AG04450 (cell line): ENCODE results near the gene SPDYE8. TPM values are rescaled to one million over a fixed set of nuclear protein-coding genes. Genes with fewer than 3 reads are reported as not detected.
"Not testable (repeated sequence)": the region's sequence is repeated elsewhere in the genome, so short reads cannot be mapped to it uniquely, and the experiment has no call there.

Experiments
- CTCF ChIA-PET: fragments of 300-600, 350-600 bp; formaldehyde crosslinking; extraction: SDS; loops from one replicate; lab custom pipeline; 2022; ENCODE audit warnings: antibody characterized with exemption, inconsistent platforms; lab: Charles Lee
- POLR2A ChIA-PET: fragments of 350-600 bp; formaldehyde crosslinking; extraction: SDS; loops from one replicate; lab custom pipeline; 2021; ENCODE audit warnings: antibody characterized with exemption, inconsistent platforms; lab: Yijun Ruan, JAX
- DNase-seq: peaks from one replicate; pipeline ENCODE4 v3.0.0-alpha.2; 2011; ENCODE audit warnings: low read depth, low spot score
- H3K27ac ChIP-seq: one replicate; pipeline ENCODE4 v1.5.1; 2012; ENCODE audit warnings: low read depth, low read length, control low read depth
- H3K27me3 ChIP-seq: one replicate; pipeline ENCODE4 v1.6.0; 2012; ENCODE audit warnings: low read length; ENCODE audit not compliant: control insufficient read depth, insufficient read depth
- H3K4me3 ChIP-seq: 2 replicates; pipeline ENCODE4 v1.5.1; 2011; ENCODE audit warnings: mild to moderate bottlenecking, low read depth, low read length, control low read depth
- H3K9me3 ChIP-seq: 2 replicates; pipeline ENCODE4 v1.5.1; 2012; ENCODE audit warnings: low read length; ENCODE audit not compliant: control insufficient read depth, insufficient read depth
- polyA minus RNA-seq: library from RNA; depleted of rRNA, polyadenylated mRNA; stranded (reverse); fragments of >200 nt; gene quantifications from 2 replicates; pipeline ENCODE4 v1.2.3, GENCODE V29; 2011; rRNA and poly(A)+ RNA removed
- polyA plus RNA-seq: library from polyadenylated mRNA; depleted of rRNA; stranded (reverse); fragments of >200 nt; gene quantifications from 2 replicates; pipeline ENCODE4 v1.2.3, GENCODE V29; 2011; rRNA removed

SPDYE8 gene, protein sequence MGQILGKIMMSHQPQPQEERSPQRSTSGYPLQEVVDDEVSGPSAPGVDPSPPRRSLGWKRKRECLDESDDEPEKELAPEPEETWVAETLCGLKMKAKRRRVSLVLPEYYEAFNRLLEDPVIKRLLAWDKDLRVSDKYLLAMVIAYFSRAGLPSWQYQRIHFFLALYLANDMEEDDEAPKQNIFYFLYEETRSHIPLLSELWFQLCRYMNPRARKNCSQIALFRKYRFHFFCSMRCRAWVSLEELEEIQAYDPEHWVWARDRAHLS
- polyA plus RNA-seq, result 0.10 TPM in 1 of 2 replicates, not detected in the other
- polyA minus RNA-seq, result not detected in 2 replicates

DNA sequence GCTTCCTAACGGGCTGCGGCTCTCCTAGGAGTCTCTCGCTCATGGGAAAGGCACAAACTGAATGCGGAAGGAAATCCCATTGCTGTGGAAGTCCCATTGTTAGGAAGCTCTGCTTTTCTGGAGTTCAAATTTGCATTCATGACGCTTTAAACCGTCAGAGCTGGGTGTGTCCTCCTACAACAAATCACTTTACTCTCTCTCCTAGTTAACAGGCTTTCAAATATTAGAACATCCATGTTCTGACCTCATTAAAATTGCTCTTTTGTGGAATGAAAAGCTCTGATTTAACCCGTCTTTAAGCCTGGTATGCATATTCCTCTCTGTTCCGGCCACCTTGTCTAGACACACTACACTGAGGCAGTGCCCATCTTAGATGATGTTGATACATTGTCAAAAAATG, at the start of gene SPDYE8:
SPDYE8 (minus strand) TSS at position 101 of the 400 bp plus-strand sequence. CDS start 1,800 bp downstream, outside the sequence.
- DNase-seq, POLR2A ChIA-PET, CTCF ChIA-PET, H3K9me3 ChIP-seq, H3K4me3 ChIP-seq, H3K27me3 ChIP-seq, H3K27ac ChIP-seq: not testable (repeated sequence)

DNA sequence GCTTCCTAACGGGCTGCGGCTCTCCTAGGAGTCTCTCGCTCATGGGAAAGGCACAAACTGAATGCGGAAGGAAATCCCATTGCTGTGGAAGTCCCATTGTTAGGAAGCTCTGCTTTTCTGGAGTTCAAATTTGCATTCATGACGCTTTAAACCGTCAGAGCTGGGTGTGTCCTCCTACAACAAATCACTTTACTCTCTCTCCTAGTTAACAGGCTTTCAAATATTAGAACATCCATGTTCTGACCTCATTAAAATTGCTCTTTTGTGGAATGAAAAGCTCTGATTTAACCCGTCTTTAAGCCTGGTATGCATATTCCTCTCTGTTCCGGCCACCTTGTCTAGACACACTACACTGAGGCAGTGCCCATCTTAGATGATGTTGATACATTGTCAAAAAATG, 28.2 kb upstream of the SPDYE8 start, which contains the start of gene SPDYE11:
SPDYE11 (minus strand) TSS at position 101 of the 400 bp plus-strand sequence. CDS start 1,800 bp downstream, outside the sequence.
- H3K4me3 ChIP-seq, DNase-seq, CTCF ChIA-PET, H3K9me3 ChIP-seq, H3K27me3 ChIP-seq, POLR2A ChIA-PET, H3K27ac ChIP-seq: not testable (repeated sequence)

DNA sequence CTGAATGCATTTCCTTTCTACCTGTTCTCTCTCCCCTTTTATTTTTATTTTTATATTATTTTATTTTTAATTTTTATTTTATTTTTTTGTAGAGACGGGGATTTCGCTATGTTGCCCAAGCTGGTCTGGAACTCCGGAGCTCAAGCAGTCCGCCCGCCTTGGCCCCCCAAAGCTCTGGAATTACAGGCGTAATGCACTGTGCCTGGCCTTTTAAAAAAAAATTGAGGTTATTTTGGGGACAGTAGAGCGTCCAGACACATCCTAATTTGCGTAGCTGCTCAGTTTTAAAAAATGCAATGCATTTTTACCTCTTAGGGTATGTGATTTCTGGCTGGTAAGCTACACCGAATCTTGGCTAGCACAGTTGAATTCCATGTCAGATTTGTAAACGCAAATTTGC, 23.1 kb downstream of the SPDYE8 start:
- H3K4me3 ChIP-seq, result peak overlapping the region; percentile 49
- POLR2A ChIA-PET, H3K27ac ChIP-seq, CTCF ChIA-PET, H3K9me3 ChIP-seq, DNase-seq, H3K27me3 ChIP-seq: not testable (repeated sequence)

DNA sequence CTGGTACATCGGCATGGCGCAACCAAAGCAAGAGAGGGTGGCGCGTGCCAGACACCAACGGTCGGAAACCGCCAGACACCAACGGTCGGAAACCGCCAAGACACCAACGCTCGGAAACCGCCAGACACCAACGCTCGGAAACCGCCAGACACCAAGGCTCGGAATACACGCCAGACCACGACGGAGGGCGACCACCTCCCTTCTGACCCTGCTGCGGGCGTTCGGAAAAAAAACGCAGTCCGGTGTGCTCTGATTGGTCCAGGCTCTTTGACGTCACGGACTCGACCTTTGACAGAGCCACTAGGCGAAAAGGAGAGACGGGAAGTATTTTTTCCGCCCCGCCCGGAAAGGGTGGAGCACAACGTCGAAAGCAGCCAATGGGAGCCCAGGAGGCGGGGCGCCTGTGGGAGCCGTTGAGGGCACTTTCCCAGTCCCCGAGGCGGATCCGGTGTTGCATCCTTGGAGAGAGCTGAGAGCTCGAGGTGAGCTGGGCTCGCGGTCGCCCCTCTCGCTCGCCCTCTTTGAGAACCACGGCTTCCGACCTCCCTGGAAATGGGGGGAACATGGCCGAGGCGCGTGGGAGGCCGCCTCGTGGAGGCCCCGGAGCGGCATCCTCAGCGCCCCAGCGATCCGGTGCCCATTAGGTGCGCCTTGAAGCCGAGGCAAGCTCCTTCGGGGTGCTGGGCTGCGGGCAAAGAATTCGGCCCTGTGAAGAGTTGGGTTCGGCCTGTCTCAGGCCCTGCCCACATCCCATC, 23.7 kb downstream of the SPDYE8 start:
- H3K9me3 ChIP-seq, CTCF ChIA-PET, H3K27me3 ChIP-seq, POLR2A ChIA-PET: not testable (repeated sequence)
- Histone ChIP-seq H3K27ac (peak overlapping the region; percentile 89), H3K4me3 (peak overlapping the region; percentile 66)
- peak; percentile 18 for DNase-seq

DNA sequence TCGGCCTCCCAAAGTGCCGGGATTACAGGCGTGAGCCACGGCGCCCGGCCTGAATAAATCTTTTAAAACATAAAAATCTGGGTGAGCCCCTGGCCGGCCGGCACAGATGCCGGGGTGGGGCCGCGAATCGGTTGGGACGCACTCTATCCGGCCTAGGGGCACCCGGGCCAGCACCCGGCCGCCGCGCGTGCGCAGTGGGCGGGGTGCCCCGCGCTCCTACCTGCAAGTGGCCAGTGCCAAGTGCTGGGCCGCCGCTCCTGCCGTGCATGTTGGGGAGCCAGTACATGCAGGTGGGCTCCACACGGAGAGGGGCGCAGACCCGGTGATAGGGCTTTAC, 24.2 kb downstream of the SPDYE8 start:
- H3K27me3 ChIP-seq, CTCF ChIA-PET, POLR2A ChIA-PET, DNase-seq, H3K9me3 ChIP-seq: not testable (repeated sequence)
- Histone ChIP-seq H3K27ac (peak overlapping the region; percentile 39), H3K4me3 (peak overlapping the region; percentile 66)

DNA sequence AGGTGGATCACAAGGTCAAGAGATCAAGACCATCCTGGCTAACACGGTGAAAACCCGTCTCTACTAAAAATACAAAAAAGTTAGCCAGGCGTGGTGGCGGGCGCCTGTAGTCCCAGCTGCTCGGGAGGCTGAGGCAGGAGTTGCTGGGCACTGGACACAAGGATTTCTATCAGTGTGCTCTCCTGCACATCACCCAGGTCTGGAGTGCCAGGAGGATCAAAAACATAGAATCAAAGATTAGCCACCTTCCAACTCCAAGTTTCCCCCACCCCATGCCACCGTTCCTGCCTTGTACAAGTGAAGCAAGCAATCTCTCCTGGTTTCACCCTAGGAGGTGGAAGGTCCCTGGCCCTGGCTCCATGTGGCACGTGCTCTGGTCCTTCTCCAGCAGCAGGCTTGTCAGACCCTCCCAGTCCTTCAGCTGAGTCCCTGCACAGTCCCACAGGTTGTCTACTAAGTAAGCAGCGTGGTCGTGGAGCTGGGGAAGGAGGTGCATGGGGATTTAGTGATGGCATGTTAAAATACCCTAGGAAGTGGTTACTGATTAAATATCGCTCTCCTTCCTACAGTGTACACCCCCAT, 31.6 kb downstream of the SPDYE8 start:
- DNase-seq, H3K9me3 ChIP-seq, CTCF ChIA-PET, H3K27me3 ChIP-seq, H3K4me3 ChIP-seq, POLR2A ChIA-PET, H3K27ac ChIP-seq: not testable (repeated sequence)

DNA sequence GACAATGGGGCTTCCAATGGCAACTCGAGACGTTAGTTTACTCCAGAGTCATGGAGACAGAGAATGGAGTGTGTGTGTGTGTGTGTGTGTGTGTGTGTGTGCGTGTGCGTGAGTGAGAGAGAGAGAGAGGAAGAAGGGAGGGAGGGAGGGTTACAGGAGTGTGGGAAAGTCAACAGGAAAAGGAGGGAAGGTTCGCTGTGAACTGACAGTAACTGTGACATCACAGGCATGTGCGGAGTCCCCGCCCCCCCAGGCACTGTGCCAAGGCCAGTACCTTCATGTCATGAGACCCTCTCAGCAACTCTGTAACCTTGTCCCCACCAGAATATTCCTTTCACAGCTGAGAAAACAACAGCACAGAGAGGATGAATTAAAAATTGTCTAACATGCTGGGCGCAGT, 32.1 kb downstream of the SPDYE8 start:
- H3K4me3 ChIP-seq, H3K27ac ChIP-seq, POLR2A ChIA-PET, CTCF ChIA-PET, DNase-seq, H3K27me3 ChIP-seq, H3K9me3 ChIP-seq: not testable (repeated sequence)

DNA sequence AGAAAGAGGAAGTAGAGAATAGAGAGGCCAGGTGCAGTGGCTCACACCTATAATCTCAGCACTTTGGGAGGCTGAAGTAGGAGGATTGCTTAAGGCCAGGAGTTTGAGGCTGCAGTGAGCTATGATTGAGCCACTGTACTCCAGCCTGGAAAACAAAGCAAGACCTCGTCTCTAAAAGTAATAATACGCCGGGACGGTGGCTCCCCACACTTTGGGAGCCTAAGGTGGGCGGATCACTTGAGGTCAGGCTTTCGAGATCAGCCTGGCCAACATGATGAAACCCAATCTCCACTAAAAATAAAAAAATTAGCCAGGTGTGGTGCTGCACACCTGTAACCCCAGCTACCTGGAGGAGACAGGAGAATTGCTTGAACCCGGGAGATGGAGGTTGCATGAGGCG, 34.1 kb downstream of the SPDYE8 start:
- H3K27ac ChIP-seq, H3K27me3 ChIP-seq, DNase-seq, CTCF ChIA-PET, POLR2A ChIA-PET, H3K9me3 ChIP-seq, H3K4me3 ChIP-seq: not testable (repeated sequence)

DNA sequence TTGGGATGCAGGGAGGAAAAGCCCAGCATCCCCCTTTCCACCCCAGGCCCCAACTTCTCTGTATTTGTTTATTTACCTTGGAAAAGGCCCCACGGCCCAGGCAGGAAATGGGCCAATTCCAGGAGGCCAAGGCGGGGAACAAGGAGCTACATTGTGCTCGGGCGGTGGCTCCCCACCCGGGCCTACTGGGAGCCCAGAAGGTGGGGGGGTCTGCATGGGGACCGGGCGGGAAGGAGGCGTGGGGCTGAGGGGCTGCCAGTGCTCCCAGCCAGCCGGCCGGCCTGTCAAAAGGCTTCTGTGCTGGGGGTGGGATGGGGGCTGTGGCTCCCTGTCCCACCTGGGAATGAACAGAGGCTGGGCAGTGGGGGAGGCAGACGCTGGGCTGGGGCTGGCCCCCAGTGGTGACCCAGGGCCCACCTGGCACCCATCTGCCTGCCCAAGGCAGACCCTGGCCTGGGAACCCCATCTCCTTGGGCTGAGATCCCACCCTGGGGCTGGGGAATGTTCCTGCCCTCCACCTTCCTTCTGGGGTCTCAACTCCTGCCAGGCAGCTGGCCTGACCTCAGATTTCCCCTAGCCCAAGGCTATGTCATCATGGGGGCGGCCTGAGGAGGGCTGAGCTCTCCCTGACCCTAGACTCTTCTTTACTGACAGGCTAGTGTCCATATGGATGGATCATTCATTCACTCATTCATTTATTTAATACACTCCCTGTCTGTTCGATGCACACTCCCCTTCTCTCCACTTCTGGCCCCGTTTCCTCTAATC, 39.2 kb downstream of the SPDYE8 start:
- CTCF ChIA-PET, result not testable (repeated sequence)

DNA sequence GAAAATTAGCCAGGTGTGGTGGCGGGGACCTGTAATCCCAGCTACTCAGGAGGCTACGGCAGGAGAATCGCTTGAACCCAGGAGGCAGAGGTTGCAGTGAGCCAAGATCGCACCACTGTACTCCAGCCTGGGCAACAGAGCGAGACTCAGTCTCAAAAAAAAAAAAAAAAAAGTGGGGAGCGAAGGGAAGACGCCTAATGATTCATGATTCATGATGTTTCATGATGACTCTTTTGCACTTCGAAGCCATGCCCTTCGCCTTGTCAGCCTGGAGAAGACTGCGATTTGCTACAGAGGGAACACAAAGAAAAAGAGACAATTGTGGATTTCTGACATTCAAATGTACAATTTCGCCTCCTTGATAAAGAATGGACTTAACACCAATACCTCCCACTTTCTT, 47.5 kb downstream of the SPDYE8 start:
- CTCF ChIA-PET, H3K4me3 ChIP-seq, H3K27ac ChIP-seq, H3K27me3 ChIP-seq, DNase-seq, H3K9me3 ChIP-seq, POLR2A ChIA-PET: not testable (repeated sequence)

More for the DNA sequence above, 39.2 kb downstream of the SPDYE8 start:
- H3K9me3 ChIP-seq, H3K27ac ChIP-seq, DNase-seq, POLR2A ChIA-PET, H3K4me3 ChIP-seq, H3K27me3 ChIP-seq: not testable (repeated sequence)

DNA sequence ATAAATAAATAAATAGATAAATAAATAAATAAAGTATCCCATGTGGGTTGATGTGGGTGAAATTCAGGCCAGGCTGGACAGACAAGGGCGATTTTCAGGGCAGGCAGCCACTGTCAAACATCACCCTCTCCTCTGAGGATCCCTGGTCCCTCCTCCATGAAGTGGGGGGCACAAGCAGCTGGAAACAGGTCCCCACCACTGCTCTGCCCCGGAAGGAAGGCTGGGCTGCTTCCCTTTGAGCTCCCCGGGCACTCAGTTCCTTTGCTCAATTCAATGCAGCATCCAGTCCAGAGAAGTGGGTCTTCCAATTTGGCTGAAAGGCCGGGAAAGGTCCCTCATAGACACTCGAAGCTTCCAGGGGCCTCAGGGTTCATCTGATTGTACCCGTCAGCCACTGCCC, 49.2 kb downstream of the SPDYE8 start:
- H3K4me3 ChIP-seq, H3K27ac ChIP-seq, POLR2A ChIA-PET, H3K27me3 ChIP-seq, H3K9me3 ChIP-seq, CTCF ChIA-PET, DNase-seq: not testable (repeated sequence)
